Neutrophil (primary cell): ENCODE data around the gene MYDGF.

Experiments used
- H3K27ac ChIP-seq: fragments of 200-600 bp; sonication (generic); 2 replicates; pipeline ENCODE4 v1.5.1; 2016; ENCODE audit warnings: mild to moderate bottlenecking, moderate library complexity
- H3K27me3 ChIP-seq: fragments of 200-600 bp; sonication (generic); 2 replicates; pipeline ENCODE4 v1.6.0; 2016; ENCODE audit warnings: mild to moderate bottlenecking
- H3K36me3 ChIP-seq: fragments of 200-600 bp; sonication (generic); 2 replicates; pipeline ENCODE4 v1.5.1; 2017
- H3K4me1 ChIP-seq, 2 experiments: fragments of 200-600 bp in 1 of 2; sonication (generic) in 1 of 2; 1 replicate in 1 of 2; 2 replicates in 1 of 2; pipeline versions ENCODE4 v1.5.1 to v1.6.1; 2013 to 2016; ENCODE audit warnings: low read depth in 1 of 2, low read length in 1 of 2, mild to moderate bottlenecking in 1 of 2, moderate library complexity in 1 of 2; ENCODE audit not compliant: control insufficient read depth in 1 of 2, insufficient read depth in 1 of 2
- H3K4me3 ChIP-seq, 2 experiments: fragments of 200-600 bp in 1 of 2; sonication (generic) in 1 of 2; 1 replicate in 1 of 2; 2 replicates in 1 of 2; pipeline ENCODE4 v1.5.1; 2013 to 2016; ENCODE audit warnings: low read depth in 1 of 2, low read length in 1 of 2, mild to moderate bottlenecking in 1 of 2, moderate library complexity in 1 of 2
- H3K9me3 ChIP-seq: fragments of 200-600 bp; sonication (generic); 2 replicates; pipeline ENCODE4 v1.5.1; 2016
- TF ChIP-seq, protein P1 (sequence below): fragments of 200-600 bp; sonication (generic); IDR thresholded peaks from 2 replicates; pipeline ENCODE4 v1.5.1; 2016; ENCODE audit warnings: antibody characterized with exemption

MYDGF gene

DNA sequence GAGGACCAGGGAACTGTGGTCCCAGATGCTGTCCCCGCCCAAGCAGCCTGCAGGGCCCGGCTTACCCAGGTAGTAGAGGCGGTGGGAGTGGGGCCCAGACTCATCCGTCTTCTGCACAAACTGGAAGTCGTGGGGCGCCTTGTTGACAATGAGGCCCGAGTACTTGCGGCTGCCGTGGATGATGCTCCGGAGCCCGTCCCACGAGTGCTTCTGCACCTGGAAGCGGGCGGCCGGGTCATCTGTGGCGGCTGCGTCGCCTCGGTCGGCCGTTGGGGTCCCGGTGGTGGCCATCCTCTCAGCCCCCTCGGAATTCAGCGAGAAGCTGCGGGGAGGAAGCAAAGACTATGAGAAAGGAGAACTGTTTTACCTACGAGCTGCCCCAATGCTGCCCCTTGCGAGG is 43.9 kb upstream of the MYDGF start:
- H3K36me3 ChIP-seq, result peaks cover 93% of the 10 kb centered on the region
- no peaks in the 10 kb centered on the region for H3K9me3 ChIP-seq
- no peaks in the 10 kb centered on the region for H3K4me1 ChIP-seq
- no peak overlapping the region for H3K27ac ChIP-seq
- no peak overlapping the region for H3K4me3 ChIP-seq
- H3K27me3 ChIP-seq, result no peaks in the 10 kb centered on the region
- TF ChIP-seq, protein P1, sequence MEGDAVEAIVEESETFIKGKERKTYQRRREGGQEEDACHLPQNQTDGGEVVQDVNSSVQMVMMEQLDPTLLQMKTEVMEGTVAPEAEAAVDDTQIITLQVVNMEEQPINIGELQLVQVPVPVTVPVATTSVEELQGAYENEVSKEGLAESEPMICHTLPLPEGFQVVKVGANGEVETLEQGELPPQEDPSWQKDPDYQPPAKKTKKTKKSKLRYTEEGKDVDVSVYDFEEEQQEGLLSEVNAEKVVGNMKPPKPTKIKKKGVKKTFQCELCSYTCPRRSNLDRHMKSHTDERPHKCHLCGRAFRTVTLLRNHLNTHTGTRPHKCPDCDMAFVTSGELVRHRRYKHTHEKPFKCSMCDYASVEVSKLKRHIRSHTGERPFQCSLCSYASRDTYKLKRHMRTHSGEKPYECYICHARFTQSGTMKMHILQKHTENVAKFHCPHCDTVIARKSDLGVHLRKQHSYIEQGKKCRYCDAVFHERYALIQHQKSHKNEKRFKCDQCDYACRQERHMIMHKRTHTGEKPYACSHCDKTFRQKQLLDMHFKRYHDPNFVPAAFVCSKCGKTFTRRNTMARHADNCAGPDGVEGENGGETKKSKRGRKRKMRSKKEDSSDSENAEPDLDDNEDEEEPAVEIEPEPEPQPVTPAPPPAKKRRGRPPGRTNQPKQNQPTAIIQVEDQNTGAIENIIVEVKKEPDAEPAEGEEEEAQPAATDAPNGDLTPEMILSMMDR, result no peak

DNA sequence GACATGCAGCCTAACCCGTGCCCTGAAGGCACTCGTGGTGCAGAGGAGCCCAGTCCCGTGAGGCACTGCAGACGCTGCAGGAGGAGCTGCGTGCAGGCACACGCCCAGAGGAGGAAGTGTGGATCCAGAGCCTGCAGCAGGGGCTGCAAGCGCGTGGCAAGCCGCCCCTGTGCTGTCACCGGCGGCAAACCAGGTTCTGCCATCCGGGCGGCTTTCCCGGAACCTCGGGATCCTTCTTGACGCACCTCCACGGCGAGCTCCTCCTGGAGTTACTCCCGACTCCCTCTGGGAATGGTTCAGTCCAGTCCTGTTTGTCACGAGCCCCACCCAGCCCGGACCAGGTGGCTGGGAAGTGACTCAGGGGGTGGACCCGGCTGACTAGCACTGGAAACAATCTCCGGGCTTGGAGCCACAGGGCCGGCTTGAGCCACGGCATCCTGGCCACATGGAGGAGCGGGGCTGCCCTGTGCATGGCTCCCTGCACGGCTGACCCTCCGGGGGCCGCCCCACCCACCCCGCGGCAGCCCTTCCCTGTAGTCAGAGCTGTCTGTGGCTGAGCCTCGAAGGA is 43.3 kb upstream of the MYDGF start:
- H3K27ac ChIP-seq, result no peak overlapping the region
- H3K36me3 ChIP-seq, result peaks cover 92% of the 10 kb centered on the region
- no peaks in the 10 kb centered on the region for H3K27me3 ChIP-seq
- no peak overlapping the region for H3K4me3 ChIP-seq
- TF ChIP-seq, protein P1, result no peak
- H3K9me3 ChIP-seq, result no peaks in the 10 kb centered on the region
- H3K4me1 ChIP-seq, result no peaks in the 10 kb centered on the region

DNA sequence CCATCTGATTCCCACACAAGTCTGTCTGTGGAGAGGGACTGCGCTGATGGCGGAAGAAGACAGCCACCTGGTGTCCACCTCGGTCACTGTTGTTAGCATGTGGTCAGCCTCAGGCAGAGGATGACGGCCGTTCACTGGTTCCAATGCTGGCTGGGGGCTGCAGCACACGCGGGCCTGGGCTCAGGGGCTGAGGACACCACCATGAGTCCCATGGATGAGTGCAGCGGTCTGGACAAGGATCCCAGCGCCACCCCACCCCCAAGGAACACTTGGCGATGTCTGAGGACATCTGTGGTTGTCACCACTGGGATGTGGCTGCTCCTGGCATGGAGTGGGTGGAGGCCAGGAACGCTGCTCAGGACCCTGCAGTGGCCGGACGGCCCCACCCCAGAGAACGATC is 42.6 kb upstream of the MYDGF start:
- Histone ChIP-seq H3K27ac (no peak overlapping the region), H3K9me3 (no peaks in the 10 kb centered on the region), H3K27me3 (no peaks in the 10 kb centered on the region), H3K36me3 (peaks cover 89% of the 10 kb centered on the region), H3K4me1 (no peaks in the 10 kb centered on the region), H3K4me3 (no peak overlapping the region)
- TF ChIP-seq, protein P1, result no peak

DNA sequence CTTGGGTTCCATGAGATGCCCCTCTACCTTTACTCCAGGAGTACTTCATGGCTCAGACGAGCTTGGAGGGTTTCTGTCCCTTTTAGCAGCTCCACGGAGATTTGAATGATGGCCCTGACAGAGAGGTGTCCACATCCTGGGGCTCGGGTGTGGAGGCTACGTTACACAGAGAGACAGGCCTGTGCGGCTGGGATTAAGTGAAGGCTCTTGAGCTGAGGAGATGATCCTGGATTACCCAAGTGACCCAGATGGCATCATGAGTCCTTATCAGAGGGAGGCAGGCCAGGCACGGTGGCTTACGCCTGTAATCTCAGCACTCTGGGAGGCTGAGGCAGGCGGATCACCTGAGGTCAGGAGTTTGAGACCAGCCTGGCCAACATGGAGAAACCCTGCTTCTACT is 41.1 kb upstream of the MYDGF start:
- Histone ChIP-seq H3K4me1 (no peaks in the 10 kb centered on the region), H3K4me3 (no peak overlapping the region), H3K27me3 (no peaks in the 10 kb centered on the region), H3K36me3 (peaks cover 86% of the 10 kb centered on the region), H3K9me3 (no peaks in the 10 kb centered on the region), H3K27ac (no peak overlapping the region)
- TF ChIP-seq, protein P1, result no peak

DNA sequence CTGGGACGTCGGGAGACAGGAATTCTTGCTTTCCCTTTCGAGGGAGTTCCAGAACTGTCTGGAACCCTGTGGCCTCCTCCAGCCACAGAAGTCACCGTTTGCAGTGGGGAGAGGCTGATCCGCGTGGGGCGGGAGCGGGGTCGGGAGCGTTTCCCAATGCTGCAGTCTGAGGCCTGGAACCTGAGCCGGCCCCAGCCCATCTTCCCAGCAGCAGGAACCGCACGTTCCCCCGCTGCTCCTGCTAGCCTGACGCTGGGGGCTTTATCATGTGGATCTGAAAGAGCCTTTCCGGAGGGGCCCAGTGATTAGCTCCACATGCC is 40.1 kb upstream of the MYDGF start:
- H3K36me3 ChIP-seq, result peaks cover 84% of the 10 kb centered on the region
- H3K27ac ChIP-seq, result no peak overlapping the region

More for the DNA sequence above, 40.1 kb upstream of the MYDGF start:
- H3K27me3 ChIP-seq, result no peaks in the 10 kb centered on the region
- no peaks in the 10 kb centered on the region for H3K9me3 ChIP-seq
- no peaks in the 10 kb centered on the region for H3K4me1 ChIP-seq
- H3K4me3 ChIP-seq, result no peak overlapping the region
- TF ChIP-seq, protein P1, result no peak
